Endothelial cell (in vitro differentiated cells): ENCODE data around the gene CISD3. TPM values are rescaled to one million over a fixed set of nuclear protein-coding genes. Genes with fewer than 3 reads are reported as not detected.

Experiments used
- DNase-seq: peaks from one replicate; pipeline ENCODE4 v3.0.0; 2021; ENCODE audit warnings: low spot score
- H3K27ac Mint-ChIP-seq: one replicate; pipeline ENCODE4 v1.8.0; 2021; ENCODE audit warnings: mixed read lengths, inconsistent platforms; ENCODE audit not compliant: unreplicated experiment
- H3K27me3 Mint-ChIP-seq: one replicate; pipeline ENCODE4 v1.8.0; 2021; ENCODE audit warnings: mild to moderate bottlenecking, moderate library complexity, mixed read lengths, inconsistent platforms; ENCODE audit not compliant: unreplicated experiment
- H3K36me3 Mint-ChIP-seq: one replicate; pipeline ENCODE4 v1.8.0; 2021; ENCODE audit warnings: mild to moderate bottlenecking, low read depth, mixed read lengths, inconsistent platforms; ENCODE audit not compliant: unreplicated experiment
- H3K4me1 Mint-ChIP-seq: one replicate; pipeline ENCODE4 v1.8.0; 2021; ENCODE audit warnings: mild to moderate bottlenecking, mixed read lengths, inconsistent platforms; ENCODE audit not compliant: unreplicated experiment
- H3K4me3 Mint-ChIP-seq: one replicate; pipeline ENCODE4 v1.8.0; 2021; ENCODE audit warnings: mild to moderate bottlenecking, mixed read lengths, inconsistent platforms; ENCODE audit not compliant: unreplicated experiment
- H3K9me3 Mint-ChIP-seq: one replicate; pipeline ENCODE4 v1.8.0; 2021; ENCODE audit warnings: mixed read lengths, inconsistent platforms; ENCODE audit not compliant: unreplicated experiment
- CTCF ChIP-seq: fragments of 200-600 bp; sonication (generic); IDR thresholded peaks from one replicate; pipeline ENCODE4 v1.5.0; 2021; ENCODE audit warnings: antibody characterized with exemption; ENCODE audit not compliant: unreplicated experiment
- total RNA-seq: library from RNA; stranded (reverse); fragmentation: NEBNext Ultra II Directional; extraction: Animal tissue kit (Norgen Biotek cat#: 25700); gene quantifications from one replicate; pipeline ENCODE4 v1.2.1, GENCODE V29; 2021; ENCODE audit not compliant: unreplicated experiment

The CISD3 gene
- total RNA-seq, 1 donor from 2014 or later = 17.0 TPM

GRCh38 chr17:38731526-38732294, 1.6 kb downstream of the CISD3 start:
- TF ChIP-seq CTCF = no peak
- no peak for DNase-seq
- H3K36me3 Mint-ChIP-seq = peaks cover 26% of the 10 kb centered on the region
- no peaks in the 10 kb centered on the region for H3K9me3 Mint-ChIP-seq
- peaks cover 35% of the 10 kb centered on the region for H3K4me1 Mint-ChIP-seq
- peak overlapping the region; percentile 91 for H3K27ac Mint-ChIP-seq
- peaks cover 15% of the 10 kb centered on the region for H3K27me3 Mint-ChIP-seq
- H3K4me3 Mint-ChIP-seq = peak overlapping the region; percentile 80

GRCh38 chr17:38732376-38733281, 2.5 kb downstream of the CISD3 start:
- no peak for TF ChIP-seq CTCF
- H3K27ac Mint-ChIP-seq = peak overlapping the region; percentile 91
- no peak for DNase-seq
- H3K27me3 Mint-ChIP-seq = peaks cover 15% of the 10 kb centered on the region
- peaks cover 25% of the 10 kb centered on the region for H3K36me3 Mint-ChIP-seq
- H3K4me3 Mint-ChIP-seq = peak overlapping the region; percentile 80
- peaks cover 35% of the 10 kb centered on the region for H3K4me1 Mint-ChIP-seq
- no peaks in the 10 kb centered on the region for H3K9me3 Mint-ChIP-seq

GRCh38 chr17:38733282-38733981, 3.3 kb downstream of the CISD3 start:
- Mint-ChIP-seq H3K4me3 (peak overlapping the region; percentile 79), H3K27me3 (peaks cover 14% of the 10 kb centered on the region), H3K36me3 (peaks cover 24% of the 10 kb centered on the region), H3K9me3 (no peaks in the 10 kb centered on the region), H3K27ac (no peak overlapping the region), H3K4me1 (peaks cover 29% of the 10 kb centered on the region)
- no peak for DNase-seq
- TF ChIP-seq CTCF = no peak

GRCh38 chr17:38733982-38734973, 4.1 kb downstream of the CISD3 start:
- Mint-ChIP-seq H3K27me3 (peaks cover 16% of the 10 kb centered on the region), H3K9me3 (no peaks in the 10 kb centered on the region), H3K27ac (no peak overlapping the region), H3K36me3 (peaks cover 24% of the 10 kb centered on the region), H3K4me3 (peak overlapping the region; percentile 51), H3K4me1 (peaks cover 27% of the 10 kb centered on the region)
- TF ChIP-seq CTCF = no peak
- no peak for DNase-seq
